ENCODE results near the gene NRARP. TPM values are rescaled to one million over a fixed set of nuclear protein-coding genes. Genes with fewer than 3 reads are reported as not detected.

The NRARP gene
- 1 to 10 TPM in 1 of 2 experiments, under 1 TPM in 1; 0.96 to 1.4 TPM for total RNA-seq
- 0.09 TPM for polyA plus RNA-seq (2013, experiment 1 of 2)
- 0.42 TPM for polyA plus RNA-seq (2013, experiment 2 of 2)
- 0.09 to 18.0 (median 1.4) reads per million in 172 experiments for total RNA-seq

- Mint-ChIP-seq H3K27me3 (peaks cover 13% of the 10 kb centered on the region), H3K36me3 (ENCODE audit: low read depth) (no peaks in the 10 kb centered on the region), H3K9me3 (no peaks in the 10 kb centered on the region), H3K27ac (no peak within 1 kb of the TSS), H3K4me3 (peak within 1 kb of the TSS; percentile 48), H3K4me1 (ENCODE audit: low read depth) (peaks cover 11% of the 10 kb centered on the region)
- Histone ChIP-seq H3K9me3 (ENCODE audit: control insufficient read depth in 1 of 2, insufficient read depth in 1 of 2, low read length in 2 of 2) (peaks cover 0 to 7% of the 10 kb centered on the region in 2 experiments), H3K36me3 (ENCODE audit: insufficient read depth, low read length) (no peaks in the 10 kb centered on the region), H3K27me3 (ENCODE audit: control insufficient read depth in 1 of 2, insufficient read depth in 2 of 2, low read length in 2 of 2) (peaks cover 31 to 39% of the 10 kb centered on the region in 2 experiments), H3K4me3 (ENCODE audit: low read length) (peak within 1 kb of the TSS; percentile 51), H3K27ac (ENCODE audit: low read depth in 1 of 2, low read length in 2 of 2) (no peak within 1 kb of the TSS), H3K4me1 (ENCODE audit: insufficient read depth, low read length) (peaks cover 48% of the 10 kb centered on the region)
- ChIA-PET POLR2A (interaction anchor here (0.7 to 2.2 kb wide), 11 partner anchors 11 to 215 kb away, joined by 3 to 11 read pairs (median 4); partner anchors contain the start of genes EXD3, MAN1B1, NELFB and NOXA1), CTCF (interaction anchor here (0.6 to 1.7 kb wide), 9 partner anchors 11 to 215 kb away, joined by 3 to 5 read pairs (median 3); partner anchors contain the start of gene MAN1B1)
- intact Hi-C loops (cut with DNase I, micrococcal nuclease): loop anchor here in 1 of 2 experiments (2.0 to 5.0 kb wide), 2 partner anchors 105 to 160 kb away; no protein-coding TSS in a partner anchor
- ATAC-seq (ENCODE audit: poor library complexity): peak; percentile 88
- DNase-seq: peak; percentile 85 to 96 (median 92)
- TF ChIP-seq CTCF (IDR thresholded peaks at IDR 0.05): no peak
These were observed at the start of gene NRARP for GRCh38 chr9:137302118-137302448. Gene NRARP (minus strand): TSS chr9:137302271. CDS start chr9:137301928, 343 bp downstream.

- DNase-seq (peak in 1 of 14 experiments; percentile 7), ATAC-seq (ENCODE audit: poor library complexity) (no peak)
- peaks cover 0 to 69% of the 10 kb centered on the region in 2 experiments for H3K9me3 ChIP-seq (ENCODE audit: control insufficient read depth in 1 of 2, insufficient read depth in 1 of 2, low read length in 2 of 2)
- no peaks in the 10 kb centered on the region for H3K36me3 ChIP-seq (ENCODE audit: insufficient read depth, low read length)
- H3K27me3 ChIP-seq (ENCODE audit: control insufficient read depth in 1 of 2, insufficient read depth in 2 of 2, low read length in 2 of 2): no peaks in the 10 kb centered on the region
- no peaks in the 10 kb centered on the region for H3K4me1 Mint-ChIP-seq (ENCODE audit: low read depth)
- intact Hi-C loops (cut with DNase I, micrococcal nuclease): no loop called here
- H3K27me3 Mint-ChIP-seq: no peaks in the 10 kb centered on the region
- H3K27ac ChIP-seq (ENCODE audit: low read depth in 1 of 2, low read length in 2 of 2): no peak overlapping the region
- H3K9me3 Mint-ChIP-seq: no peaks in the 10 kb centered on the region
- POLR2A ChIA-PET: no interaction called here
- no peak for TF ChIP-seq CTCF (IDR thresholded peaks at IDR 0.05)
- no peak overlapping the region for H3K4me3 Mint-ChIP-seq
- H3K36me3 Mint-ChIP-seq (ENCODE audit: low read depth): peaks cover 4% of the 10 kb centered on the region
- no peaks in the 10 kb centered on the region for H3K4me1 ChIP-seq (ENCODE audit: insufficient read depth, low read length)
- CTCF ChIA-PET: no interaction called here
- no peak overlapping the region for H3K4me3 ChIP-seq (ENCODE audit: low read length)
- H3K27ac Mint-ChIP-seq: no peak overlapping the region
These were observed 48.9 kb upstream of the NRARP start for GRCh38 chr9:137350696-137351584.

GRCh38 chr9:137349471-137350033 lies 47.5 kb upstream of the NRARP start:
- ChIA-PET CTCF (no interaction called here), POLR2A (no interaction called here)
- Histone ChIP-seq H3K36me3 (ENCODE audit: insufficient read depth, low read length) (no peaks in the 10 kb centered on the region), H3K27ac (ENCODE audit: low read depth in 1 of 2, low read length in 2 of 2) (no peak overlapping the region), H3K4me1 (ENCODE audit: insufficient read depth, low read length) (no peaks in the 10 kb centered on the region), H3K4me3 (ENCODE audit: low read length) (no peak overlapping the region), H3K27me3 (ENCODE audit: control insufficient read depth in 1 of 2, insufficient read depth in 2 of 2, low read length in 2 of 2) (no peaks in the 10 kb centered on the region), H3K9me3 (ENCODE audit: control insufficient read depth in 1 of 2, insufficient read depth in 1 of 2, low read length in 2 of 2) (peaks cover 0 to 55% of the 10 kb centered on the region in 2 experiments)
- ATAC-seq (ENCODE audit: poor library complexity) (no peak), DNase-seq (no peak)
- no peak for TF ChIP-seq CTCF (IDR thresholded peaks at IDR 0.05)
- Mint-ChIP-seq H3K4me3 (no peak overlapping the region), H3K36me3 (ENCODE audit: low read depth) (peaks cover 8% of the 10 kb centered on the region), H3K9me3 (no peaks in the 10 kb centered on the region), H3K27me3 (no peaks in the 10 kb centered on the region), H3K4me1 (ENCODE audit: low read depth) (no peaks in the 10 kb centered on the region), H3K27ac (no peak overlapping the region)
- intact Hi-C loops (cut with DNase I, micrococcal nuclease): no loop called here
